Measurements from ENCODE around the gene GDF15.
A peak's percentile ranks its signal among the peaks of the same experiment; 100 is the strongest.
"Not testable (repeated sequence)": the region's sequence is repeated elsewhere in the genome, so short reads cannot be mapped to it uniquely, and the experiment has no call there.

GDF15 gene

GRCh38 chr19:18399008-18399407, 13.1 kb downstream of the GDF15 start:
- H3K79me2 ChIP-seq (ENCODE audit: insufficient read depth, low read length) = no peaks in the 10 kb centered on the region
- no peak overlapping the region for H3K27ac ChIP-seq (ENCODE audit: low read length)
- no peak overlapping the region for H2AFZ ChIP-seq (ENCODE audit: low read depth, low read length)
- H3K36me3 ChIP-seq (ENCODE audit: insufficient read depth, low read length) = no peaks in the 10 kb centered on the region
- no peak overlapping the region for H3K9ac ChIP-seq (ENCODE audit: low read depth, low read length)
- DNase-seq (no peak), ATAC-seq (ENCODE audit: insufficient read depth, low read depth) (no peak)
- H3K4me3 ChIP-seq (ENCODE audit: low read depth in 1 of 2, low read length in 2 of 2) = no peak overlapping the region
- TF ChIP-seq EZH2 (IDR thresholded peaks at IDR 0.05; ENCODE audit: borderline replicate concordance, low read depth, low read length, severe bottlenecking) = no peak
- TF ChIP-seq CTCF (IDR thresholded peaks at IDR 0.05; ENCODE audit: borderline replicate concordance, extremely low read depth, low read length, poor library complexity, severe bottlenecking) = no peak
- no peaks in the 10 kb centered on the region for H3K9me3 ChIP-seq (ENCODE audit: insufficient read depth, low read length, severe bottlenecking)
- H3K27me3 ChIP-seq (ENCODE audit: insufficient read depth, low read length, poor library complexity) = no peaks in the 10 kb centered on the region
- no peak overlapping the region for H3K4me2 ChIP-seq (ENCODE audit: insufficient read depth, low read length)
- H3K4me1 ChIP-seq (ENCODE audit: insufficient read depth, low read length) = no peaks in the 10 kb centered on the region
- H4K20me1 ChIP-seq (ENCODE audit: insufficient read depth, low read length) = no peaks in the 10 kb centered on the region

DNA sequence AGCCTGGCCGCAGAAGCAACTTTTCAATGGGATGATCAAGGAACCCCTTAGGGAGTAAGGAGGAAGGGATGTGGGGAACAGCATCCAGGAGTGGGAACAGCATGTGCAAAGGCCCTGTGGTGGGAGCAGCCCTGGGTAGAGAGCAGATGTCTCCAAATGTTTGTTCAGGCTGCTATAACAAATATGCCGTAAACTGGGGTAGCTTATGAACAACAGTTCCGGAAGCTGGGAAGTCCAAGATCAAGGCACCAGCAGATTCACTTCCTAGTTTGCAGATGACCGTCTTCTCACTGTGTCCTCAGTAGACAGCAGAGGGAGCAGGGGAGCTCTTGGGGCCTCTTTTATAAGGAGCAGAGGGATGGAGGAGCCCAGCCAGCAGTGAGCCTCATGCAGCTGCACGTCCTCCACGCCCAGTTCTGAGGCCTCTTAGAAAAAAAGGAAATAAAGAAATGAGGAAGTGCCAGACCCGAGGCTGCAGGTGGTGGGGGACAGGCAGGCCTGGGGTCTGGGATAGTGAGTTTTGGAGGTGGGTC, 15.7 kb downstream of the GDF15 start:
- H3K4me2 ChIP-seq (ENCODE audit: insufficient read depth, low read length) = no peak overlapping the region
- TF ChIP-seq CTCF (IDR thresholded peaks at IDR 0.05; ENCODE audit: borderline replicate concordance, extremely low read depth, low read length, poor library complexity, severe bottlenecking) (peak; percentile 39), EZH2 (IDR thresholded peaks at IDR 0.05; ENCODE audit: borderline replicate concordance, low read depth, low read length, severe bottlenecking) (no peak)
- no peaks in the 10 kb centered on the region for H3K4me1 ChIP-seq (ENCODE audit: insufficient read depth, low read length)
- no peak overlapping the region for H2AFZ ChIP-seq (ENCODE audit: low read depth, low read length)
- no peak overlapping the region for H3K4me3 ChIP-seq (ENCODE audit: low read depth in 1 of 2, low read length in 2 of 2)
- H3K9me3 ChIP-seq (ENCODE audit: insufficient read depth, low read length, severe bottlenecking) = no peaks in the 10 kb centered on the region
- peak; percentile 60 for ATAC-seq (ENCODE audit: insufficient read depth, low read depth)
- no peak overlapping the region for H3K27ac ChIP-seq (ENCODE audit: low read length)
- H3K27me3 ChIP-seq (ENCODE audit: insufficient read depth, low read length, poor library complexity) = no peaks in the 10 kb centered on the region
- H3K79me2 ChIP-seq (ENCODE audit: insufficient read depth, low read length) = no peaks in the 10 kb centered on the region
- H3K36me3 ChIP-seq (ENCODE audit: insufficient read depth, low read length) = no peaks in the 10 kb centered on the region
- no peaks in the 10 kb centered on the region for H4K20me1 ChIP-seq (ENCODE audit: insufficient read depth, low read length)
- DNase-seq = peak; percentile 45
- no peak overlapping the region for H3K9ac ChIP-seq (ENCODE audit: low read depth, low read length)

DNA sequence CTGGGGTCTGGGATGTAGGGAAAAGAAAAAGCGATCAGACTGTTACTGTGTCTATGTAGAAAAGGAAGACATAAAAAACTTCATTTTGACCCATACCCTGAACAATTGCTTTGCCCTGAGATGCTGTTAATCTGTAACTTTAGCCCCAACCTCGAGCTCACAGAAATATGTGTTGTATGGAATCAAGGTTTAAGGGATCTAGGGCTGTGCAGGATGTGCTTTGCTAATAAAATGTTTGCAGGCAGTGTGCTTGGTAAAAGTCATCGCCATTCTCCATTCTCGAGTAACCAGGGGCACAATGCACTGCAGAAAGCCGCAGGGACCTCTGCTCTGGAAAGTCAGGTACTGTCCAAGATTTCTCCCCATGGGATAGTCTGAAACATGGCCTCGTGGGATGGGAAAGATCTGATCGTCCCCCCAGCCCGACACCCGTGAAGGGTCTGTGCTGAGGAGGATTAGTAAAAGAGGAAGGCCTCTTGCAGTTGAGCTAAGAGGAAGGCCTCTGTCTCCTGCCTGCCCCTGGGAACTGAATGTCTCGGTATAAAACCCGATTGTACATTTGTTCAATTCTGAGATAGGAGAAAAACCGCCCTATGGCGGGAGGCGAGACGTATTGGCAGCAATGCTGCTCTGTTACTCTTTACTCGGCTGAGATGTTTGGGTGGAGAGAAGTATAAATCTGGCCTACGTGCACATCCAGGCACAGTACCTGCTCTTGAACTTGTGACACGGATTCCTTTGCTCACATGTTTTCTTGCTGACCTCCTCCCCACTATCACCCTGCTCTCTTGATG, 16.7 kb downstream of the GDF15 start:
- not testable (repeated sequence) for H3K79me2 ChIP-seq (ENCODE audit: insufficient read depth, low read length); DNase-seq; H3K27me3 ChIP-seq (ENCODE audit: insufficient read depth, low read length, poor library complexity); H3K36me3 ChIP-seq (ENCODE audit: insufficient read depth, low read length); H3K27ac ChIP-seq (ENCODE audit: low read length); H3K4me1 ChIP-seq (ENCODE audit: insufficient read depth, low read length); H3K9ac ChIP-seq (ENCODE audit: low read depth, low read length); ATAC-seq (ENCODE audit: insufficient read depth, low read depth); H3K4me3 ChIP-seq (ENCODE audit: low read depth in 1 of 2, low read length in 2 of 2); H3K9me3 ChIP-seq (ENCODE audit: insufficient read depth, low read length, severe bottlenecking); H2AFZ ChIP-seq (ENCODE audit: low read depth, low read length); H3K4me2 ChIP-seq (ENCODE audit: insufficient read depth, low read length); H4K20me1 ChIP-seq (ENCODE audit: insufficient read depth, low read length)

GRCh38 chr19:18405754-18406153, 19.8 kb downstream of the GDF15 start:
- not testable (repeated sequence) for H3K4me1 ChIP-seq (ENCODE audit: insufficient read depth, low read length)

More at GRCh38 chr19:18405754-18406153, 19.8 kb downstream of the GDF15 start:
- not testable (repeated sequence) for H3K9ac ChIP-seq (ENCODE audit: low read depth, low read length); H4K20me1 ChIP-seq (ENCODE audit: insufficient read depth, low read length); H3K27ac ChIP-seq (ENCODE audit: low read length); H2AFZ ChIP-seq (ENCODE audit: low read depth, low read length); H3K4me3 ChIP-seq (ENCODE audit: low read depth in 1 of 2, low read length in 2 of 2); DNase-seq; H3K27me3 ChIP-seq (ENCODE audit: insufficient read depth, low read length, poor library complexity); H3K36me3 ChIP-seq (ENCODE audit: insufficient read depth, low read length); ATAC-seq (ENCODE audit: insufficient read depth, low read depth); H3K4me2 ChIP-seq (ENCODE audit: insufficient read depth, low read length); H3K9me3 ChIP-seq (ENCODE audit: insufficient read depth, low read length, severe bottlenecking); H3K79me2 ChIP-seq (ENCODE audit: insufficient read depth, low read length)
